Neural progenitor cell (in vitro differentiated cells): ENCODE data around the gene ATP10A.
A peak's percentile ranks its signal among the peaks of the same experiment; 100 is the strongest.

Experiments
- EZH2 ChIP-seq: fragments of 200-600 bp; sonication (generic); IDR thresholded peaks from 2 replicates; pipeline ENCODE4 v1.6.1; 2017; ENCODE audit warnings: antibody characterized with exemption, mild to moderate bottlenecking, moderate library complexity
- EZH2phosphoT487 ChIP-seq: fragments of 200-600 bp; sonication (generic); IDR thresholded peaks from 2 replicates; pipeline ENCODE4 v1.6.1; 2017; ENCODE audit warnings: antibody characterized with exemption
- TF ChIP-seq, protein P1 (sequence below): fragments of 200-600 bp; sonication (generic); IDR thresholded peaks from 2 replicates; pipeline ENCODE4 v1.5.1; 2017; ENCODE audit warnings: antibody characterized with exemption, mild to moderate bottlenecking

DNA sequence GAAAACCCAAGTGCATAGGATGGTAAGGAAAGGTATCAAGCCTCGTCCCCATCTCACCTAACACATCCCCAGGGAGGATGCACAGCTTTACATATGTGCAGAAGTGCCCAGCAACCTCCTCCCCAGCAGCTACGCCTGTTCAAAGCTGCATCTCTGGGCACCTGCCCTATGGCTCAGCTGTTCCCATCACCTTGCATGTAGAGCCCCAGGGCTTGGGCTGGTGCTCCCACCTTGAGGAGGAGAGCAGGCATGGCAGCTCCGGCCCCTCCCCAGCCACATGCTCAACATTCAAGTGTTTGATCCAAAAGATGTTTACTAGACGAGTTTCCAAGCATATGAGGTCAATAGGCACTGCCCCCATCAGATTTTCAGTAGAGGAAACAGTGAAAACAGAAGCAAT lies 173.5 kb downstream of the ATP10A start:
- TF ChIP-seq, protein P1, sequence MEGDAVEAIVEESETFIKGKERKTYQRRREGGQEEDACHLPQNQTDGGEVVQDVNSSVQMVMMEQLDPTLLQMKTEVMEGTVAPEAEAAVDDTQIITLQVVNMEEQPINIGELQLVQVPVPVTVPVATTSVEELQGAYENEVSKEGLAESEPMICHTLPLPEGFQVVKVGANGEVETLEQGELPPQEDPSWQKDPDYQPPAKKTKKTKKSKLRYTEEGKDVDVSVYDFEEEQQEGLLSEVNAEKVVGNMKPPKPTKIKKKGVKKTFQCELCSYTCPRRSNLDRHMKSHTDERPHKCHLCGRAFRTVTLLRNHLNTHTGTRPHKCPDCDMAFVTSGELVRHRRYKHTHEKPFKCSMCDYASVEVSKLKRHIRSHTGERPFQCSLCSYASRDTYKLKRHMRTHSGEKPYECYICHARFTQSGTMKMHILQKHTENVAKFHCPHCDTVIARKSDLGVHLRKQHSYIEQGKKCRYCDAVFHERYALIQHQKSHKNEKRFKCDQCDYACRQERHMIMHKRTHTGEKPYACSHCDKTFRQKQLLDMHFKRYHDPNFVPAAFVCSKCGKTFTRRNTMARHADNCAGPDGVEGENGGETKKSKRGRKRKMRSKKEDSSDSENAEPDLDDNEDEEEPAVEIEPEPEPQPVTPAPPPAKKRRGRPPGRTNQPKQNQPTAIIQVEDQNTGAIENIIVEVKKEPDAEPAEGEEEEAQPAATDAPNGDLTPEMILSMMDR: peak; percentile 50
- no peak for TF ChIP-seq EZH2
- TF ChIP-seq EZH2phosphoT487: no peak
